Stimulated activated memory B cell treated with anti-CD40 and anti-IgM and Interleukin-4, amounts not matched to agents 10 μg/mL and 1 μg/mL and 100 μg/mL, for 72 hours (primary cell): Measurements from ENCODE around the gene SPPL2C.
A peak's percentile ranks its signal among the peaks of the same experiment; 100 is the strongest.

Source experiments
- ATAC-seq: fragments of 150-1000 bp; cut with Tn5 transposase; 2 replicates; pipeline ENCODE4 v1.10.0; 2021
- H3K27ac Mint-ChIP-seq: one replicate; pipeline ENCODE4 v1.8.0; 2022; ENCODE audit warnings: mild to moderate bottlenecking, mixed read lengths
- H3K27me3 Mint-ChIP-seq: one replicate; pipeline ENCODE4 v1.8.0; 2022; ENCODE audit warnings: mixed read lengths
- H3K36me3 Mint-ChIP-seq: one replicate; pipeline ENCODE4 v1.8.0; 2022; ENCODE audit warnings: mixed read lengths
- H3K4me1 Mint-ChIP-seq: one replicate; pipeline ENCODE4 v1.8.0; 2022; ENCODE audit warnings: mixed read lengths
- H3K4me3 Mint-ChIP-seq: one replicate; pipeline ENCODE4 v1.8.0; 2022; ENCODE audit warnings: mild to moderate bottlenecking, moderate library complexity, mixed read lengths
- H3K9me3 Mint-ChIP-seq: one replicate; pipeline ENCODE4 v1.8.0; 2022; ENCODE audit warnings: mixed read lengths

The SPPL2C gene

DNA sequence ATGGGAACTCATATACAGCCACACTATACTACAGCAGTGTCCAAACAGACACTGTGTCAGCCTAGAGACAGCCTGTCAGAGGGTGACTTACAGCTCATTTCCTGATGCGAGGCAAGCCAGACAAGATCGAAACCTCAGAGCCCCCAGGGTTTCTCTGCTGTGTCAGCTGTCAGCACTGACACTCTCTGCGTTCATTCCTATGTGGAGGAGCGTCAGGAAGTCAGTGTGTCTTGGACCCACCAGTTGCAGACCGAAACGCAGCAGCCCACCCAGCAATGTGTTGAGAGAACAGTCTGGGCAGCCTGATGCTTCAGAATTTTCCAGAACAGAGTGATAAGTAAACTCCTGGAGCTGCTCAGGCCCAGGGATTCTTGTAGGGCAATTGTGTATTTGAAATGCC is 29.0 kb downstream of the SPPL2C start:
- ATAC-seq: no peak
- H3K4me1 Mint-ChIP-seq: no peaks in the 10 kb centered on the region
- no peaks in the 10 kb centered on the region for H3K36me3 Mint-ChIP-seq
- H3K27ac Mint-ChIP-seq: no peak overlapping the region
- peaks cover 19% of the 10 kb centered on the region for H3K27me3 Mint-ChIP-seq
- peaks cover 2% of the 10 kb centered on the region for H3K9me3 Mint-ChIP-seq
- H3K4me3 Mint-ChIP-seq: no peak overlapping the region

DNA sequence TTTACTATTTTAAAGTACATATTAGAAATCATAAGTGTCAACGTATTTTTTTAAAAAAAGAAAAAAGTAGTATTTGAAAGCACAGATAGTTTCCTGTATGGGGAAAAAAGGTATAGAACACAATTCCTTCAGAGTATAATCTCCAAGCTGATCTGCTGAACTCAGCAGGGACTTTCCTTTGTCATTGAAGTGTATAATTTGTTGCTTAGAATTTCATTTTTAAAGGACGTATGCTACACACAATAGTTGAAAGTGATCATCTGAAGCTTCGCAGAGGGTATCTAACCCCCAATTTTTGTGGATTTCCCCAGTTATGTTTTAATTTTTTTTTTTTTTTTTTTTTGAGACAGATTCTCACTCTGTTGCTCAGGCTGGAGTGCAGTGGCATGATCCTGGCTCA is 29.5 kb downstream of the SPPL2C start:
- Mint-ChIP-seq H3K27ac (no peak overlapping the region), H3K4me1 (no peaks in the 10 kb centered on the region), H3K27me3 (peaks cover 19% of the 10 kb centered on the region), H3K36me3 (no peaks in the 10 kb centered on the region), H3K4me3 (no peak overlapping the region), H3K9me3 (peaks cover 2% of the 10 kb centered on the region)
- no peak for ATAC-seq

DNA sequence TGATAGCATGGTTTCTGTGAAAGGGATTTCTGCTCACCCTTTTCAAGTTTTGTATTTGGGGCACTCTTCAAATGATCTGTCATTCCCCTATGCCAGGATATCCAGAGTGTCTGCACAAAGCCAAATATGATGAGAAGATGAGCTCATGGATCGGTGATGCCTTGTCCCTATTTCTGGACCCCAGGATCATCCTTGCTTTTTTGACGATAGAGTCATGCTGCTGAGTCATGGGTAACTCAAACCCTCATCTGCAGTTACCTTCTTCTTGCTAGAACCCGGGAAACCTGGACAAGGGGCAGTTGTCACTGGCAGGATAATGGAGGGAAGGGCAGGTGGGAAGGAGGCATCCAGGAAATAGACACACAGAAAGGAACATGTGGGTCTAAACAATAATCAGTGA is 31.9 kb downstream of the SPPL2C start:
- H3K27me3 Mint-ChIP-seq: peaks cover 29% of the 10 kb centered on the region
- H3K4me3 Mint-ChIP-seq: no peak overlapping the region
- H3K4me1 Mint-ChIP-seq: no peaks in the 10 kb centered on the region
- H3K9me3 Mint-ChIP-seq: peaks cover 2% of the 10 kb centered on the region
- ATAC-seq: no peak
- H3K36me3 Mint-ChIP-seq: no peaks in the 10 kb centered on the region
- no peak overlapping the region for H3K27ac Mint-ChIP-seq

DNA sequence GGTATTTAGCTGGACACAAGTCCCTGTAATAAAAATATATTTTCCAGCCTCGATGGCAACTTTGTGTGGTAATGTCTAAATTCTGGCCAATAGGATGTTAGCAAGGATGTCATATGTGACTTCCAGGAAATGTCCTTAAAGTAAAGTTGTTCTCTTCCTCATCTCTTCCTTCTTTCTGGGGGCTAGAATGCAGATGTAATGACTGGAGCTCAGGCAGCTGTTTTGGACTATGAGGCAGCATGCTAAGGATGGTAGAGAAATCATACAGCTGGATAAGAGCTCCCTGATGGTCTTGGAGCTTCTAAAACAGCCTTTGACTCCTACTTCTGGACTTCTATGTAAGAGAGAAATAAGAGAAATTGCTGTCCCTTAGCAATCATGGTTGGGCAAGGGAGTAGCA is 32.8 kb downstream of the SPPL2C start:
- peaks cover 39% of the 10 kb centered on the region for H3K27me3 Mint-ChIP-seq
- H3K4me1 Mint-ChIP-seq: no peaks in the 10 kb centered on the region
- H3K4me3 Mint-ChIP-seq: no peak overlapping the region
- no peaks in the 10 kb centered on the region for H3K36me3 Mint-ChIP-seq
- no peak overlapping the region for H3K27ac Mint-ChIP-seq
- peaks cover 2% of the 10 kb centered on the region for H3K9me3 Mint-ChIP-seq
- ATAC-seq: no peak

- peaks cover 37% of the 10 kb centered on the region for H3K27me3 Mint-ChIP-seq
- peaks cover 7% of the 10 kb centered on the region for H3K9me3 Mint-ChIP-seq
- no peak overlapping the region for H3K4me3 Mint-ChIP-seq
- no peak overlapping the region for H3K27ac Mint-ChIP-seq
- ATAC-seq: peak; percentile 38
- H3K36me3 Mint-ChIP-seq: no peaks in the 10 kb centered on the region
- no peaks in the 10 kb centered on the region for H3K4me1 Mint-ChIP-seq
These were observed 38.4 kb downstream of the SPPL2C start for GRCh38 chr17:45883063-45883462.

DNA sequence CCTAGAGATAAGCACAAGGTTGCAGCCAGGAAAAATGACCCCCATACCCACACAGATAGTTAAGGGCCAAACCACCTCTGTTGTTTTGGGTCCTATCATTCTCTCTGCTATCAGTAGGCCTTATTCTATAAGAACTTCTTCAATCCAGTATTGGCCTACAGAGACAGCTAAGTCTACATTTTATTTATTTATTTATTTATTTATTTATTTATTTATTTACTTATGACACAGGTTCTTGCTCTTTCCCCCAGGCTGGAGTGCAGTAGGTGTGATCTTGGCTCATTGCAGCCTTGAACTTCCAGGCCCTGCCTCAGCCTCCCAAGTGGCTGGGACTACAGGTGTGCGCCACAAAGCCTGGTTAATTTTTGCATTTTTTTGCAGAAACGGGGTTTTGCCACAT is 42.2 kb downstream of the SPPL2C start:
- no peak overlapping the region for H3K27ac Mint-ChIP-seq
- H3K9me3 Mint-ChIP-seq: peaks cover 7% of the 10 kb centered on the region
- no peak for ATAC-seq
- H3K4me3 Mint-ChIP-seq: no peak overlapping the region
- H3K27me3 Mint-ChIP-seq: peaks cover 12% of the 10 kb centered on the region
- no peaks in the 10 kb centered on the region for H3K36me3 Mint-ChIP-seq
- no peaks in the 10 kb centered on the region for H3K4me1 Mint-ChIP-seq

GRCh38 chr17:45888392-45888791 is 43.7 kb downstream of the SPPL2C start:
- Mint-ChIP-seq H3K36me3 (no peaks in the 10 kb centered on the region), H3K27ac (no peak overlapping the region), H3K27me3 (no peaks in the 10 kb centered on the region), H3K9me3 (peaks cover 7% of the 10 kb centered on the region), H3K4me3 (no peak overlapping the region), H3K4me1 (no peaks in the 10 kb centered on the region)
- no peak for ATAC-seq

DNA sequence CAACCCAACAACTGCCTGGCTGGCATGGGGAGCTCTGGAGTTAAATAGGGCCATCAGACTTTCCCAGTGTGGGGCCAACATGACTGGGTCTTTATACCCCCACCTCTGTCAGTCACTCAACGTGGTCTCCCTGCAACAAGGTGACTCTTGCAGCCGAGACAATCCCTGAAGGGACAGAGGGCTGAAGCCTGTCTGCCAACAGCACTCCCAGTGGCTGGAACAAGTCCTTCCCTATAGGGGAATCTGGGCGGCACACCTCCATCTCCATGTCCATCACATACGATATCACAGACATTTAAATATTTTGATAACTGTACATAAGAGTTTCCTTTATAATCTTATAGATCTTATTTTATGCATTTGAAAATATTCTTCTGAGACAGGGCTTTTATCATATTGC is 44.9 kb downstream of the SPPL2C start:
- Mint-ChIP-seq H3K4me3 (no peak overlapping the region), H3K27ac (no peak overlapping the region), H3K36me3 (no peaks in the 10 kb centered on the region)

GRCh38 chr17:45893725-45894021 is 49.0 kb downstream of the SPPL2C start:
- H3K4me1 Mint-ChIP-seq: peaks cover 26% of the 10 kb centered on the region
- no peaks in the 10 kb centered on the region for H3K36me3 Mint-ChIP-seq
- peak overlapping the region; percentile 85 for H3K4me3 Mint-ChIP-seq
- H3K27ac Mint-ChIP-seq: peak overlapping the region; percentile 54
- H3K27me3 Mint-ChIP-seq: peaks cover 21% of the 10 kb centered on the region
- ATAC-seq: no peak
- H3K9me3 Mint-ChIP-seq: no peaks in the 10 kb centered on the region

More for the DNA sequence above, 44.9 kb downstream of the SPPL2C start:
- no peak for ATAC-seq
- no peaks in the 10 kb centered on the region for H3K27me3 Mint-ChIP-seq
- H3K9me3 Mint-ChIP-seq: peaks cover 5% of the 10 kb centered on the region
- peaks cover 6% of the 10 kb centered on the region for H3K4me1 Mint-ChIP-seq

DNA sequence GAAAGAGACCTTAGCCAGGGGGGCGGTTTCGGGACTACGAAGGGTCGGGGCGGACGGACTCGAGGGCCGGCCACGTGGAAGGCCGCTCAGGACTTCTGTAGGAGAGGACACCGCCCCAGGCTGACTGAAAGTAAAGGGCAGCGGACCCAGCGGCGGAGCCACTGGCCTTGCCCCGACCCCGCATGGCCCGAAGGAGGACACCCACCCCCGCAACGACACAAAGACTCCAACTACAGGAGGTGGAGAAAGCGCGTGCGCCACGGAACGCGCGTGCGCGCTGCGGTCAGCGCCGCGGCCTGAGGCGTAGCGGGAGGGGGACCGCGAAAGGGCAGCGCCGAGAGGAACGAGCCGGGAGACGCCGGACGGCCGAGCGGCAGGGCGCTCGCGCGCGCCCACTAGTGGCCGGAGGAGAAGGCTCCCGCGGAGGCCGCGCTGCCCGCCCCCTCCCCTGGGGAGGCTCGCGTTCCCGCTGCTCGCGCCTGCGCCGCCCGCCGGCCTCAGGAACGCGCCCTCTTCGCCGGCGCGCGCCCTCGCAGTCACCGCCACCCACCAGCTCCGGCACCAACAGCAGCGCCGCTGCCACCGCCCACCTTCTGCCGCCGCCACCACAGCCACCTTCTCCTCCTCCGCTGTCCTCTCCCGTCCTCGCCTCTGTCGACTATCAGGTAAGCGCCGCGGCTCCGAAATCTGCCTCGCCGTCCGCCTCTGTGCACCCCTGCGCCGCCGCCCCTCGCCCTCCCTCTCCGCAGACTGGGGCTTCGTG is 49.5 kb downstream of the SPPL2C start, which contains the start of gene MAPT:
Gene MAPT, plus strand, starts transcription at position 533 of the 763 bp plus-strand sequence. CDS start 67,784 bp downstream, outside the sequence.
- H3K4me1 Mint-ChIP-seq: peaks cover 26% of the 10 kb centered on the region
- peak within 1 kb of the TSS; percentile 85 for H3K4me3 Mint-ChIP-seq
- peaks cover 26% of the 10 kb centered on the region for H3K27me3 Mint-ChIP-seq
- ATAC-seq: peak; percentile 94
- H3K27ac Mint-ChIP-seq: peak within 1 kb of the TSS; percentile 54
- no peaks in the 10 kb centered on the region for H3K36me3 Mint-ChIP-seq
- no peaks in the 10 kb centered on the region for H3K9me3 Mint-ChIP-seq

DNA sequence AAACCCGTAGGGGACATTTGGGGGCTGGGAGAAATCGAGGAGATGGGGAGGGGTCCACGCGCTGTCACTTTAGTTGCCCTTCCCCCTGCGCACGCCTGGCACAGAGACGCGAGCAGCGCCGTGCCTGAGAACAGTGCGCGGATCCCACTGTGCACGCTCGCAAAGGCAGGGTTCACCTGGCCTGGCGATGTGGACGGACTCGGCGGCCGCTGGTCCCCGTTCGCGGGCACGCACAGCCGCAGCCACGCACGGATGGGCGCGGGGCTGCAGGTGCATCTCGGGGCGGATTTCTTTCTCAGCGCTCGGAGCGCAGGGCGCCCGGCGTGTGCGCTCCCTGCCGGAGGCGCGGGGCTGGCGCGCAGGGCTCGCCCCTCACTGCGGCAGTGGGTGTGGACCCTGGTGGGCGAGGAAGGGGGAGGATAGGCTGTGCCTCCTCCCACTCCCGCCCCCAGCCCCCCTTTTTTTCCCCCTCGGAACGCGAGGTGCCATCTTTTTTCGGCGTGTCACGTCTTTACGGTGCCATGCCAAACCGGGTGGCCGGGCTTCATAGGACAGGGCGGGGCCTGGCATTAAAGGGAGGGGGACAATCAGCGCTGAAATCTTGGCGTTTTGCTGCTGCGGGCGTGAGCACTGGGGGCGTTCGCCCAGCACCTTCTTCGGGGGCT is 50.8 kb downstream of the SPPL2C start:
- H3K27ac Mint-ChIP-seq: peak overlapping the region; percentile 24
- H3K4me1 Mint-ChIP-seq: peaks cover 26% of the 10 kb centered on the region
- H3K4me3 Mint-ChIP-seq: peak overlapping the region; percentile 85
- ATAC-seq: no peak
- H3K9me3 Mint-ChIP-seq: no peaks in the 10 kb centered on the region
- H3K36me3 Mint-ChIP-seq: no peaks in the 10 kb centered on the region
- H3K27me3 Mint-ChIP-seq: peaks cover 39% of the 10 kb centered on the region

DNA sequence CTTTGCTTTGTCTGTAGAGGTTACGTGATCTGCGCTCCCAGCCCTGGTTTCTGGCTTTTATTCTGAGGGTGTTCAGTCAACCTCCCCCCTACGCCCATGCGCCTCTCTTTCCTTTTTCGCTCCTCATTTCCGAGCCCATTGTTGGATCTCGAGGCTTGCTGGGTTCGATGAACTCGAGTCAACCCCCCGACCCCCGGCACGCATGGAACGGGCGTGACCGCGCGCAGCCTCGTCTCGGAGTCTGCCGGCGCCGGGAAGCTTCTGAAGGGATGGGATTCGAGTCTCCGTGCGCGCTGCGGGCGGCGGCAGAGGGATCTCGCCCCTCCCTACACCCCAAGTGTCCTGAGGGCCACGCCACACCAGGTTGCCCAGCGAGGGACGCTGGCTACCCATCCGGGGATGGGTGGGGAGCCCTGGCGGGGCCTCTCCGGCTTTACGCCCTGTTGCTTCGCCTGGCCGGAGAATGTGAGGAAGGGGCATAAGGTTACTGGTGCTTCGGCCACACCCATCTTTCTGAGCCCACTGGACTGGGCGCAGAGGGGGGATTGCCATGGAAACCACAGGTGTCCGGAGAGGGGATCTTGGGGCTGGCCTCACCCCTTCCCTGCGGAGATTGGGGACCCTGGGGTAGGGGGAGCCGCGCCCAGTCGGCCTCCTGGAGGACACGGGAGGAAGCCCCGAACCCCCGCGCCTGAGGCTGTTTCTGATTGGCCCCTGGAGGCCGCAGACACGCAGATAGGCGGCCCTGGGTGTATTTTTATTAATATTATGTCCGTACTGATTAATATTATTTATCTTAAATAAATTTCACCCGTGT is 51.5 kb downstream of the SPPL2C start:
- H3K9me3 Mint-ChIP-seq: no peaks in the 10 kb centered on the region
- H3K36me3 Mint-ChIP-seq: no peaks in the 10 kb centered on the region
- H3K27me3 Mint-ChIP-seq: peaks cover 46% of the 10 kb centered on the region
- ATAC-seq: no peak
- H3K4me3 Mint-ChIP-seq: peak overlapping the region; percentile 85
- H3K27ac Mint-ChIP-seq: no peak overlapping the region
- peaks cover 26% of the 10 kb centered on the region for H3K4me1 Mint-ChIP-seq
